Calu3 (cell line): ENCODE results near the gene KCNAB1. TPM values are rescaled to one million over a fixed set of nuclear protein-coding genes. Genes with fewer than 3 reads are reported as not detected.

Source experiments
- BruUV-seq: library from RNA; stranded (reverse); fragments of 400-500 nt; replicated peaks from 2 replicates; lab custom pipeline; 2021; lab: Mats Ljungman, UMichigan
- CTCF ChIA-PET: fragments of 300-600 bp; sonication (Branson Sonifier 250); formaldehyde crosslinking; loops from one replicate; lab custom pipeline; 2022; ENCODE audit warnings: antibody characterized with exemption; lab: Charles Lee
- DNase-seq: peaks from one replicate; pipeline ENCODE4 v3.0.0; 2022
- H3K27ac Mint-ChIP-seq: one replicate; pipeline ENCODE4 v1.8.0; 2022; ENCODE audit warnings: mixed read lengths; ENCODE audit not compliant: unreplicated experiment
- H3K27me3 Mint-ChIP-seq: one replicate; pipeline ENCODE4 v1.8.0; 2022; ENCODE audit warnings: mixed read lengths; ENCODE audit not compliant: unreplicated experiment
- H3K36me3 Mint-ChIP-seq: one replicate; pipeline ENCODE4 v1.8.0; 2022; ENCODE audit warnings: mild to moderate bottlenecking, moderate library complexity, mixed read lengths; ENCODE audit not compliant: insufficient read depth, unreplicated experiment
- H3K4me1 Mint-ChIP-seq: one replicate; pipeline ENCODE4 v1.8.0; 2022; ENCODE audit warnings: mild to moderate bottlenecking, low read depth, mixed read lengths; ENCODE audit not compliant: unreplicated experiment
- H3K4me3 Mint-ChIP-seq: one replicate; pipeline ENCODE4 v1.8.0; 2022; ENCODE audit warnings: mild to moderate bottlenecking, low read depth, moderate library complexity, mixed read lengths; ENCODE audit not compliant: unreplicated experiment
- H3K9me3 Mint-ChIP-seq: one replicate; pipeline ENCODE4 v1.8.0; 2022; ENCODE audit warnings: low read depth, mixed read lengths; ENCODE audit not compliant: unreplicated experiment
- intact Hi-C: fragments of 100-400 bp; cut with micrococcal nuclease; formaldehyde crosslinking; loops from one replicate; pipeline ENCODE4 v1.10.0; 2022; ENCODE audit not compliant: unreplicated experiment
- total RNA-seq: library from RNA; stranded (reverse); gene quantifications from 2 replicates; pipeline ENCODE4 v1.2.3, GENCODE V29; 2022
- TF ChIP-seq, protein P1 (sequence below): fragments of 200-600 bp; IDR thresholded peaks from one replicate; pipeline ENCODE4 v1.8.0; 2022; ENCODE audit warnings: antibody characterized with exemption; ENCODE audit not compliant: unreplicated experiment

The KCNAB1 gene
- total RNA-seq, 1 experiment from 2014 or later, result 1.6 TPM

DNA sequence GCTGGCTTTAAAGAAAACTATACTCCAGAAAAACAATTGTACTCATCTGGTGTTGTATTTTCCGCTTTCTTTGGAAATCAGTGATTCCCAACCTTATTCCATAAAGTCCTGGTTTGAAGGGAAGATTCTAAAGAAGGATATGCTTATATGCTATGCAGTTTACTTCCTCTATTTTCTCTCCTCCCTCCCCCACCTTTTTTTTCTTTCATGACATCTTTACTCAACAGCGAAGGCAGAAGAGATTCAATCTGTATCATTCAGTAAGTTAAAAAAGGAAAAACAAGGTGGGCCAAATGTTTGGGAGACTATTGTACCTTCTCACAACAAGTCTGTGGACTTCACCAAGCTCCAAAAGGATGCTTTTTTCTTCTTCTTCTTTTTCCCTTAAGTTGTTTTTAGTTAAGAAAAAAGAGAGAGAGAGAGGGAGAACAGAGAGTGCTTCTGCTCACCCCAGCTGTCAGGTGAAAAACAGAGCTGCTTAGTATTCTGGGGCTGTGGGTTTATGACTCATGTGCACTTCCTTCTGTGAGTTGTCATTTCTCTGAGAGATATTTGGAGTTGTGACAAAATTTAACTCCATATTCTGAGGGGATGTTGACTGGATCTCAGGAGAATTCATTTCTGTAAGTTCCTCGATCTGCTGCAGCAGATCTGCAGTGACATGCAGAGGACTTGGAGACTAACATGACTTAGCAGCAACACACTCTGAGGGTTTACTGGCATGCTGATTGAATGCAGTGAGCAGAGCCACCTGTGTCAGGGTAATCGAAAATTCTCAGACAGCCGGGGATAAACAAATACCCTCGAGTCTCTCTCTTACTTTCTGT lies 363.8 kb downstream of the KCNAB1 start:
- intact Hi-C loops, result no loop called here
- Mint-ChIP-seq H3K36me3 (no peaks in the 10 kb centered on the region), H3K27ac (no peak overlapping the region), H3K4me1 (peaks cover 23% of the 10 kb centered on the region), H3K4me3 (no peak overlapping the region), H3K9me3 (no peaks in the 10 kb centered on the region), H3K27me3 (no peaks in the 10 kb centered on the region)
- TF ChIP-seq, protein P1, sequence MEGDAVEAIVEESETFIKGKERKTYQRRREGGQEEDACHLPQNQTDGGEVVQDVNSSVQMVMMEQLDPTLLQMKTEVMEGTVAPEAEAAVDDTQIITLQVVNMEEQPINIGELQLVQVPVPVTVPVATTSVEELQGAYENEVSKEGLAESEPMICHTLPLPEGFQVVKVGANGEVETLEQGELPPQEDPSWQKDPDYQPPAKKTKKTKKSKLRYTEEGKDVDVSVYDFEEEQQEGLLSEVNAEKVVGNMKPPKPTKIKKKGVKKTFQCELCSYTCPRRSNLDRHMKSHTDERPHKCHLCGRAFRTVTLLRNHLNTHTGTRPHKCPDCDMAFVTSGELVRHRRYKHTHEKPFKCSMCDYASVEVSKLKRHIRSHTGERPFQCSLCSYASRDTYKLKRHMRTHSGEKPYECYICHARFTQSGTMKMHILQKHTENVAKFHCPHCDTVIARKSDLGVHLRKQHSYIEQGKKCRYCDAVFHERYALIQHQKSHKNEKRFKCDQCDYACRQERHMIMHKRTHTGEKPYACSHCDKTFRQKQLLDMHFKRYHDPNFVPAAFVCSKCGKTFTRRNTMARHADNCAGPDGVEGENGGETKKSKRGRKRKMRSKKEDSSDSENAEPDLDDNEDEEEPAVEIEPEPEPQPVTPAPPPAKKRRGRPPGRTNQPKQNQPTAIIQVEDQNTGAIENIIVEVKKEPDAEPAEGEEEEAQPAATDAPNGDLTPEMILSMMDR, result no peak
- DNase-seq, result peak; percentile 38
- BruUV-seq, result no TSS peak
- CTCF ChIA-PET, result interaction anchor here (0.5 to 1.9 kb wide), 4 partner anchors 9 to 98 kb away, joined by 3 to 7 read pairs (median 4); no protein-coding TSS in a partner anchor

DNA sequence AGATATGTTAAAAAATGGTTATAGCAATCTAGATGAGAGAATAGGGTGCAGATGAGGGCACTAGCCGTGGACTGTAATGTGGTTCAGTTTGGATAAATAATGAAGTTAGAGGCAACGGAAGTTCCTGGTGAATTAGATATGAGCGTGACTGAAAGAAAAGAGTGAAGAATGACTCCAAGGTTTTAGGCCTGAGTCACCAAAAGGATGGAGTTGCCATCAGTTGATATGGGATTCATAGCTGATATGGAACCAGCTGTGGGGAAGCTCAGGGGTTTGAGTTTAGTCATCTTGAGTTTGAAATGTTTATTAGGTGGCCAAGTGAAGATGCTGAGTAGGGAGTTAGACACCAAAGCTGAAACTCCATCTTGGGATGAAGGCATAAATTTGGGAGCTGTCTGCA lies 368.4 kb downstream of the KCNAB1 start:
- H3K9me3 Mint-ChIP-seq, result no peaks in the 10 kb centered on the region
- peaks cover 8% of the 10 kb centered on the region for H3K4me1 Mint-ChIP-seq
- DNase-seq, result no peak
- H3K27ac Mint-ChIP-seq, result no peak overlapping the region
- CTCF ChIA-PET, result interaction anchor here (1.7 kb wide), 1 partner anchor 21 kb away, joined by 4 read pairs; no protein-coding TSS in a partner anchor
- BruUV-seq, result no TSS peak
- intact Hi-C loops, result no loop called here
- H3K36me3 Mint-ChIP-seq, result no peaks in the 10 kb centered on the region
- TF ChIP-seq, protein P1, result no peak
- no peak overlapping the region for H3K4me3 Mint-ChIP-seq
- no peaks in the 10 kb centered on the region for H3K27me3 Mint-ChIP-seq

- Mint-ChIP-seq H3K36me3 (no peaks in the 10 kb centered on the region), H3K27ac (no peak overlapping the region)
- CTCF ChIA-PET, result interaction anchor here (1.7 kb wide), 1 partner anchor 20 kb away, joined by 4 read pairs; no protein-coding TSS in a partner anchor
These were observed 369.1 kb downstream of the KCNAB1 start for GRCh38 chr3:156489462-156489911.

DNA sequence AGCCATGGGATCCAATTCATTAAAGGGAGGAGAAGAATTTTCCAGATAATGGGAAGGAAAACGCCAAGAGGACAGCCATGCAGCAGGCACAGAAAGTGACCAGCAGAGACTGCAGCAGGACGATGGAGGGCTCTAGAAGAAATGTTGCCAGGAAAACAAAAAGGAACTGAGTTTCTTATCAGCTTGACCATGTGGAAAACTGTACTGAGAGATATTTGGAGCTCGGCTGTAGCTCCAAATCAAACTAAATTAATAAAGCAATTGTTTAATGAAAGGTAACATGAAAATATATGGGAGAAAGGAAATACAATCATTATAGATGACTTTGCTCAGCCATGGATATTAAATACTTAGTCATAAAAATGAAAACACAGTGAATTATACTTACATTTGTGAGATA lies 370.8 kb downstream of the KCNAB1 start:
- Mint-ChIP-seq H3K27ac (no peak overlapping the region), H3K9me3 (no peaks in the 10 kb centered on the region), H3K36me3 (no peaks in the 10 kb centered on the region), H3K4me1 (no peaks in the 10 kb centered on the region), H3K4me3 (no peak overlapping the region), H3K27me3 (peaks cover 12% of the 10 kb centered on the region)
- TF ChIP-seq, protein P1, result no peak
- no TSS peak for BruUV-seq
- intact Hi-C loops, result no loop called here
- no peak for DNase-seq
- CTCF ChIA-PET, result interaction anchor here (0.6 to 1.2 kb wide), 3 partner anchors 19 to 541 kb away, joined by 3 to 4 read pairs (median 3); no protein-coding TSS in a partner anchor

More at GRCh38 chr3:156489462-156489911, 369.1 kb downstream of the KCNAB1 start:
- no peak for DNase-seq
- no peak overlapping the region for H3K4me3 Mint-ChIP-seq
- no peaks in the 10 kb centered on the region for H3K9me3 Mint-ChIP-seq
- peaks cover 1% of the 10 kb centered on the region for H3K4me1 Mint-ChIP-seq
- intact Hi-C loops, result no loop called here
- peaks cover 7% of the 10 kb centered on the region for H3K27me3 Mint-ChIP-seq
- TF ChIP-seq, protein P1, result no peak
- no TSS peak for BruUV-seq
